Measurements from ENCODE around the gene SLC31A1. TPM values are rescaled to one million over a fixed set of nuclear protein-coding genes. Genes with fewer than 3 reads are reported as not detected.

The SLC31A1 gene
- total RNA-seq, 1 donor from 2014 or later = 28.5 TPM

DNA sequence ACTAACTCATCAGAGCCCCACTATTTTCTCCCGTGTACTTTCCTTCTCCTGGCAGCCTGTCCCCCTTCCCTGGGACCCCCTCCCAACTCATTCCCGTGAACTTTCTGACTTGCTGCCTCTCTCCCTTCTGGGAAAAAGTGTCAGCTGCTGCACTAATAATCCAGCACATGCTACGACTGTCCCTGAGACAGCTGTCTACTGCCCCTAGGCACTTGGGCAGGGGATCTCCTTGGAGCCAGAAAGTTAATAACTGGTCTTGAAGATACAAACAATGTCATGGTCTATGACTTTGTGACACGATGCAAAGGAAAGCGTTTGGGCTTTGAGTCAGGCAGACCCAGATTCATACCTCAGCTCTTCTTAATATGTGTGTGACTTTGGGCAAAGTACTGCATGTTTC is 91.9 kb downstream of the SLC31A1 start:
- DNase-seq (ENCODE audit: low spot score, unreplicated experiment) = no peak

More for the DNA sequence above, 91.9 kb downstream of the SLC31A1 start:
- Mint-ChIP-seq H3K4me1 (ENCODE audit: low read depth) (peaks cover 2% of the 10 kb centered on the region), H3K27ac (no peak overlapping the region), H3K36me3 (ENCODE audit: insufficient read depth) (no peaks in the 10 kb centered on the region), H3K4me3 (ENCODE audit: low read depth) (no peak overlapping the region), H3K27me3 (no peaks in the 10 kb centered on the region), H3K9me3 (ENCODE audit: low read depth) (no peaks in the 10 kb centered on the region)
- TF ChIP-seq CTCF (IDR thresholded peaks at IDR 0.05; ENCODE audit: unreplicated experiment) = no peak

Other genes starting within 250 kb of the SLC31A1 start
- gene ZNF883, start 209.4 kb upstream of the SLC31A1 start, total RNA-seq = 14.1 and 16.5 TPM in 2 replicates
- gene ZFP37, start 164.8 kb upstream of the SLC31A1 start, total RNA-seq = 7.9 and 8.7 TPM in 2 replicates
- gene SLC31A2, start 70.5 kb upstream of the SLC31A1 start, total RNA-seq = 3.0 and 3.3 TPM in 2 replicates
- gene FKBP15, start 267 bp upstream of the SLC31A1 start, total RNA-seq = 26.9 and 29.3 TPM in 2 replicates
- 33.0 and 36.6 TPM in 2 replicates for gene CDC26, start 54.0 kb downstream of the SLC31A1 start, total RNA-seq
- 33.6 and 35.1 TPM in 2 replicates for gene PRPF4, start 54.1 kb downstream of the SLC31A1 start, total RNA-seq
- gene RNF183, start 81.8 kb downstream of the SLC31A1 start, total RNA-seq = 0.26 and 0.44 TPM in 2 replicates
- 5.1 and 5.7 TPM in 2 replicates for gene WDR31, start 118.7 kb downstream of the SLC31A1 start, total RNA-seq
- gene BSPRY, start 128.0 kb downstream of the SLC31A1 start, total RNA-seq = 18.8 and 19.7 TPM in 2 replicates
- 77.4 and 83.9 TPM in 2 replicates for gene HDHD3, start 155.4 kb downstream of the SLC31A1 start, total RNA-seq
- gene ALAD, start 179.7 kb downstream of the SLC31A1 start, total RNA-seq = 59.3 and 64.3 TPM in 2 replicates
- gene POLE3, start 189.1 kb downstream of the SLC31A1 start, total RNA-seq = 36.6 and 40.5 TPM in 2 replicates
- gene C9orf43, start 189.2 kb downstream of the SLC31A1 start, total RNA-seq = 0.51 and 1.6 TPM in 2 replicates
- gene RGS3, start 242.2 kb downstream of the SLC31A1 start, total RNA-seq = 39.3 and 44.2 TPM in 2 replicates